NCI-H526 treated with DMSO at 0.1 percent for 48 hours (cell line): ENCODE data around the gene DTNBP1.
"Not testable (repeated sequence)": the region's sequence is repeated elsewhere in the genome, so short reads cannot be mapped to it uniquely, and the experiment has no call there.

Source experiments
- DNase-seq: peaks from one replicate; lab custom pipeline; 2025; lab: John Stamatoyannopoulos, UW

The DTNBP1 gene

GRCh38 chr6:15556711-15557110, 106.1 kb downstream of the DTNBP1 start:
- DNase-seq = no peak

- no peak for DNase-seq
These were observed 107.5 kb downstream of the DTNBP1 start for GRCh38 chr6:15555101-15556038.

- no peak for DNase-seq
These were observed 108.1 kb downstream of the DTNBP1 start for GRCh38 chr6:15554728-15555100.

GRCh38 chr6:15553736-15554294, 109.0 kb downstream of the DTNBP1 start:
- DNase-seq = no peak

DNA sequence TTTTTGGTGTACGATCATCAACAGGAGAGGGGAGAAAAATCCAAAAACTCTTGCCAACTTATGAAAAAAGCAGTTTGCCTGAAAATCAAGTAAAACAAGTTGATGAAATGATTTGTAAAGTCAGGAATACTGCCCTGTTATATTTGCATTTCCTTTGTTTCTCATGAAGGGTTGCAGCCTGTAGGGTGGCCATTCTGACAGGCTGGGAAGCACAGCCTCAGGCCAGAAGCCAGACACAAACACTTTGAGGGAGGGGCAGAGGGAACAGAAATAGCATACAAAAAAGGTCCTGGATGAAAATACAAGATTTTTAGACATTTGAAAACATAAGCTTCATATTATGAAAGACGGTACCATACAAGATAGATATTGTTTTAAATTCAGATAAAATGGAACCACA, 109.8 kb downstream of the DTNBP1 start:
- DNase-seq = no peak

GRCh38 chr6:15551798-15552197, 111.0 kb downstream of the DTNBP1 start:
- DNase-seq = no peak

GRCh38 chr6:15551262-15551661, 111.6 kb downstream of the DTNBP1 start:
- no peak for DNase-seq

DNA sequence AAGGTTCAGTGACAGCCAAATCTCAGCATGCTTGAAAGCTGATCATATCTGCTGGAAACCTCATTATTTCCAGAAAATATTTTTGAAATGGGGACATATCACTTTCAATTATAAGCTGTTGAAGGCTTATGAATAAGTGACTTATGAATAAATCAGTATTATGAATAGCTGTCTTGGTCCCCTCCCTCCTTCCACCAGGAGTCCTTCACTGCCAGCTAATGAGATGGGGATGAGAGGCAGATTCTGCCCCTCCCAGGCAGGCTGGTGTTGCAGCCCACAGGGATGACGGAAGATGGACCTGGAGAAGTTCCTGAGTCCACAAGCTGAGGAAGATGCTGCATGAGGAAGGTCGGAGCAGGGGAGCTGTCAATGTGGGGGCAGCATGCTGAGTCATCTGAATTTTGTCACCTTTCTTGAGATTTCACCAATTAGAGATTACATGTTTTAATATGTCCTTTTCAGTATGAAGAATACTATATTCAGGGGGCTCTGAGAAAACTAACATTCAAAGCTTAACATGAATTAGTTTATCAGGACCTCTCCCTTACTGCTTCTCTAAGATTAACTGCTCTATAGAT, 112.2 kb downstream of the DTNBP1 start:
- DNase-seq = no peak

DNA sequence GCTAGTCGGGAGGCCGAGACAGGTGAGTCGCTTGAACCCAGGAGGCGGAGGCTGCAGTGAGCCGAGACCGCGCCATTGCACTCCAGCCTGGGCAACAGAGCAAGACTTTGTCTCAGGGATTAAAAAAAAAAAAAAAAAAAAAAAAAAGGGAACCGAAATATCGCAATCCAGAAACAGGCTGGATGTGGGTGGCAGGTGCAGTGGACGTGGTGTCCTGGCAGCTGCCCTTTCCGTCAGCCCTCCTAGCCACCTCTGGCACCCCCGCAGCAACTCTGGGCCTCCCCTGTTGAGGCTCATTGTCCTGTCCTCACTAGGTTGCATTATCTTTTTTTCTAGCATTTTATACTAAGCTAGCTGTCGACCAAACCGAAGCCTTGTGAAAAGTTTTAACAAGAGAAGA, 113.5 kb downstream of the DTNBP1 start:
- DNase-seq = no peak

- peak; percentile 19 for DNase-seq
These were observed 115.4 kb downstream of the DTNBP1 start for GRCh38 chr6:15547400-15547799.

DNA sequence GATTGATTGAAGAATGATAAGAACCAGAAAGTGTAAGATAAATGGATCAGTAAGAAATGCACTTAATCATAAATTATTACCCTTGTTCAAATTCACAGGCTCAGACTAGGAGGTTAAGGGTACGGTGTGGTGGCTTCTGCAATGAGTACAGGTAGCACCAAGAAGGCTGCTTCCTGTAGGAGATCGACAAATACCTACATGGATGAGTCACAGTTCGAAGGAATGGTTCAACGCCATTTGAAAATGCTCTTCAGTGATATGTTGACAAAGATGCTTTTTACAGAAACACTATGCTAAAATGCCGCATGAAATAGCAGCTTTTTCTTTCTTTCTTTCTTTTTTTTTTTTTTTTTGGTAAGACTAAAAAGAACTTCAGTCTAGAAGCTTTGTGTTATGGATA, 116.2 kb downstream of the DTNBP1 start:
- DNase-seq = no peak

- DNase-seq = no peak
These were observed 118.4 kb downstream of the DTNBP1 start for GRCh38 chr6:15544321-15544900.

GRCh38 chr6:15543332-15543917, 119.4 kb downstream of the DTNBP1 start:
- not testable (repeated sequence) for DNase-seq

DNA sequence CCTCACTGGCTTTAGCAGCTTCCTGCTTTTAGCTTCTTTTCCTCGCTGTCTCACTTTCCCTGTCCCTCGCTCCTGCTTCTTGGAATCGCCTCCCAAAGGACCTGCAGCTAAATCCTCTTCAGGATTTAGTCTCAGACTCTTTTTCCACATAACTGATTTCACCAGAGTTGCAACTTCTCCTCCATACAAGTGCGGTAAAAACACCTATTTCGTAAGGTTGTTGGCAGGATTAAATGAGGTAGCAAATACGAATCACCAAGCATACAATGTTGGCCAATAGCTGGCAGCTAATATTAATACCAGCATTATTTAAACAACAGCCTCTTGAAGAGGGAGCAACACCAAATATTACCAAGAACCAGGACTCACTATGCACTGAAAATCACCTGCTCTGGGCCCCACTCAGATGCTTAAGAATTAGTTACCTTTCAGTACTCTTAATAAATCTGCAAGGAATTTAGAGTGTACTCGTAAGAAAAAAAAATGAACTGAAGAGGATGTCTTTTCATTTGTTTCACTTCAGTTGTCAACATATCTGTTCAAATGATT, 123.0 kb downstream of the DTNBP1 start:
- DNase-seq = no peak

DNA sequence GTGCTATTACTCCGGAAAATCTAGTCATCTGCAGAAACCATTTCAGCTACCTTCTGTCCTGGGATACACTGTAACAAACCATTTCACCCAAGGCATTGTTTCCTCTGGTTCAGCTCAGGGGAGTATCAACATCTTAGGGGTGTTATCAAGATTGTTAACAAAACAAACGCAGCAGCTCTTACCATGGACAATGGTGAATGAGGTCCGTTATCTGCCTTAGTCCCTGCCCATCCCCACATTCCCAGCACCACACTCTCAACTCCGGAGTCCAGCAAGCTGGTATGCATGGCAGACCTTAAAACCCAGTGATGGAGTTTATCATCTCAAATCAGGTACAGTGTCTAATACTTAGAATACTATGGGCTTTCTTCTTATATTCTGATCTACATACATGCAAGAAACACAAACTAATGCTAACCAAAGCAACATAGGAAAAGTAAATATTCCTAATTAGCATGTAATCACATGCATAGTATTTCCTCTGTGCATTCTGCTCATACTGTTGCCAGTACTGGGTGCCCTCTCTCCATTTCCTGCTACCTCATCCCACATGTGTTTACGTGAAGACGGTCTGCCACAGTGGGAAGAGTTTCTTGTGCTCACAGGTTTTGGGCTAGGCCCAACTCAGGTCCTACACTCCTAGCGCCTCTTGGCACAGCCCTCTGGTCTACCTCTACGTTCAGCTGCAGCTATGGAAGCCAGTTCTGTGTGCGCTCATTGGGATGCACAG, 123.9 kb downstream of the DTNBP1 start:
- no peak for DNase-seq

- DNase-seq = no peak
These were observed 124.7 kb downstream of the DTNBP1 start for GRCh38 chr6:15538106-15538505.

GRCh38 chr6:15536198-15536955, 126.5 kb downstream of the DTNBP1 start:
- DNase-seq = no peak

- DNase-seq = no peak
These were observed 127.2 kb downstream of the DTNBP1 start for GRCh38 chr6:15535495-15536197.

- DNase-seq = no peak
These were observed 127.9 kb downstream of the DTNBP1 start for GRCh38 chr6:15534974-15535373.

- DNase-seq = no peak
These were observed 129.3 kb downstream of the DTNBP1 start for GRCh38 chr6:15533379-15534026.
